Activated CD8-positive, alpha-beta memory T cell treated with anti-CD3 and anti-CD28 coated beads for 48 hours (primary cell): ENCODE data around the gene PSME1.

ENCODE experiments used
- DNase-seq, 3 experiments: peaks; one replicate each; pipeline ENCODE4 v3.0.0-alpha.2; 2020; ENCODE audit warnings: low read depth in 2 of 3, low spot score in 2 of 3

The PSME1 gene

DNA sequence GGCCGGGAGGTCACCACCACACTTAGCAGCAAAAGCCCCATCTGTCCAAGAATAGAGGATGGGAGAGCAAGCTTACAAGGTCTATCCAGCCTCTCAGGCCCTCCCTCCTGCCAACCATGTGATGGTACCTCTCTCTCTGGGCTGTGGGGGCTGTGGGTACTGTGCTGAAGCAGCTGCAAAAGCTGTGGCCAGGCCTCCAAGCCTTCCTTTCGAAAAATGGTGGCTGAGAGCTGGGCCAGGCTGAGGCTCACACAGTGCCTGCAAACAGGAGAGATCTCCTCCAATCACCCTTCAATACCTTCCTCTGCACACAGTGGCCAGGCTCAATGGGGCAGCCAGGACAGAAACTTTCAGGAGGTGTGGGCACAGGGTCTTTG, 51.5 kb downstream of the PSME1 start:
- DNase-seq, result no peak
